Activated T-cell treated with anti-CD3 and anti-CD28 coated beads, Interleukin-2, amount 50 U/mL, for 4 hours (primary cell): ENCODE results near the gene CDH6. TPM values are rescaled to one million over a fixed set of nuclear protein-coding genes. Genes with fewer than 3 reads are reported as not detected.

Experiments
- ATAC-seq, 2 donors: fragments of 200-7000 bp; cut with Tn5 transposase; one replicate each; pipeline ENCODE4 v1.10.0; 2021
- DNase-seq: peaks from one replicate; pipeline ENCODE4 v3.0.0-alpha.2; 2020
- H3K27me3 Mint-ChIP-seq: one replicate; pipeline ENCODE4 v1.8.0; 2021; ENCODE audit warnings: low read depth, mixed read lengths
- H3K36me3 Mint-ChIP-seq: one replicate; pipeline ENCODE4 v1.8.0; 2022; ENCODE audit warnings: mixed read lengths; ENCODE audit not compliant: insufficient read depth
- H3K4me1 Mint-ChIP-seq: one replicate; pipeline ENCODE4 v1.8.0; 2021; ENCODE audit warnings: low read depth, mixed read lengths
- H3K4me3 Mint-ChIP-seq: one replicate; pipeline ENCODE4 v1.8.0; 2021; ENCODE audit warnings: mild to moderate bottlenecking, moderate library complexity, mixed read lengths
- H3K9me3 Mint-ChIP-seq: one replicate; pipeline ENCODE4 v1.8.0; 2021; ENCODE audit warnings: mixed read lengths
- total RNA-seq, 3 donors: library from RNA; stranded (reverse); gene quantifications; one replicate each; pipeline ENCODE4 v1.2.1, GENCODE V29; 2021

The CDH6 gene
- total RNA-seq, 3 donors from 2014 or later, result not detected

DNA sequence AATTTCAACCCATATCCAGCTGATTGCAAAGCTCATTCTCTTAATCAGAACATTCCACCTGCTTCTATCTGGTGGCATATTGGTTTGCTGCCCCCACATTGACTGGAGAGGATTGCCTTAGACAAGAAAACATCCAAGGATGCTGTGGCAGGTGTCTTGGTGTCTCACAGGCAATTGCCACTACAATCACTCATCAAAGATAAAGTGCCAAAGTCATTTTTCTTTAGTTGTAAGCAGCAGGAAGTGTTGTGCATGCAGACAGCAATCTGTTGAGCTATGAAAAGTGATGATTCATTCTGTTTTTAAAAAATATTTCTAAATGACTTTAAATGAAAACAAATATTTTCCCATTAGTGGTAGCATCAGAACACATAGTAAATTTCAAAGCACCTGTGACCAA, 53.9 kb downstream of the CDH6 start:
- no peaks in the 10 kb centered on the region for H3K4me1 Mint-ChIP-seq
- no peak overlapping the region for H3K4me3 Mint-ChIP-seq
- no peaks in the 10 kb centered on the region for H3K27me3 Mint-ChIP-seq
- DNase-seq (no peak), ATAC-seq (no peak)
- no peaks in the 10 kb centered on the region for H3K36me3 Mint-ChIP-seq
- H3K9me3 Mint-ChIP-seq, result no peaks in the 10 kb centered on the region

DNA sequence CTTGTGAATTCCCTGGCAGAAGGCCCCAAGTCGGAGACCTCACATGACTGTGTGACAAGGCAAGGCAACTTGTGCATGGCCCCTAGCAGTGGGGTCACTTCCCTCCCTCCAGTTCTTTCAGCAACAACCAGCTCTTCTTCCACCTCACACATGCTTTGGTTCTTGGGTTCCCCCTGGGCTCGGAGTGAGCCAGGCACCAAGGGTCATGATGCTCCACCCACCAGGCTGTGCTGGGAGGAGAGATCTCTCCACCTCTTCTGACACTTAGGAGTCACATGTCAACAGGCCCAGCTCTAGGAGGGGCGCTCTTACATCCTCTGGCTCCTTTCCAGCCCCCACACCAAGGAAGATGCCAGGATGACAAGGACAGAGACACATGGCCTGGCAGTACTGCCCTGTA, 56.7 kb downstream of the CDH6 start:
- no peak overlapping the region for H3K4me3 Mint-ChIP-seq
- H3K36me3 Mint-ChIP-seq, result no peaks in the 10 kb centered on the region
- no peak for DNase-seq
- H3K9me3 Mint-ChIP-seq, result peaks cover 3% of the 10 kb centered on the region
- ATAC-seq, result no peak
- no peaks in the 10 kb centered on the region for H3K4me1 Mint-ChIP-seq
- H3K27me3 Mint-ChIP-seq, result no peaks in the 10 kb centered on the region

DNA sequence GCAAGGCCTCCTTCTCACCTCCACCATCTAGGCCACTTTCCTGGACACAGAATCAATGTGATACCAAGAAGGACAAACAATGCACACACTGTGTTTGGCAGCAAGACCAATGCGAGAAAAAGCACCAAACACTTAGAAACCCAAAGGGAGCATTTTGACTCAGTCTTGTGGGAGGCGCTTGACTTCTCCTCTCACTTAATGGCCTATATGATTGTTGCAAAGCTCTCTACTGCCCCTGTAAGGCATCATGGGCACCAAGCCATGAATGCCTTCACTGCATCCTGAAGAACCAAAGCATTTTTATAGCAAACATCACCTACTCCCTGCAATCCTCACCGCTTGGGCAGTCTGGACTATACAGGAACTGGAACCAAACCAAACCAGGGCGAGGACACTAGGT, 57.5 kb downstream of the CDH6 start:
- ATAC-seq (no peak), DNase-seq (no peak)
- H3K36me3 Mint-ChIP-seq, result no peaks in the 10 kb centered on the region
- no peak overlapping the region for H3K4me3 Mint-ChIP-seq
- no peaks in the 10 kb centered on the region for H3K4me1 Mint-ChIP-seq
- peaks cover 3% of the 10 kb centered on the region for H3K9me3 Mint-ChIP-seq
- H3K27me3 Mint-ChIP-seq, result no peaks in the 10 kb centered on the region

DNA sequence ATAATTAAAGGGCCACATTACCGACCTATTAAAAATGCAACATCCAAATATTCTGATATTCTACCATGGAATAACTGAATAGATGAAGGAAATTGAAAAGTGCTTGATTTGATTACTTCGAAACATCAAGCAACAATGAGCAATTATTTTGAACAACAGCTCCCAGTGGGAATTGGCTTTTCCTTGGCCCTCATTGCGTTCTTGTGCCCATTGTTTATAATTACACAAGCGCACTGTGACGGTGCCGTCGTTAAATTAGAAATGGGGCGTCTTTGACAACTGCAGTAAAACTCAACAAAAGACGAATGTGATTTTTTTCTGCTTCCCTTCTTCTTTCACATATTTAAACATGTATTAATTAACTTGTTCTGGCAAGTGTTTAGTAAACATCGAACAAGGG, 61.6 kb downstream of the CDH6 start:
- H3K9me3 Mint-ChIP-seq, result peaks cover 3% of the 10 kb centered on the region

DNA sequence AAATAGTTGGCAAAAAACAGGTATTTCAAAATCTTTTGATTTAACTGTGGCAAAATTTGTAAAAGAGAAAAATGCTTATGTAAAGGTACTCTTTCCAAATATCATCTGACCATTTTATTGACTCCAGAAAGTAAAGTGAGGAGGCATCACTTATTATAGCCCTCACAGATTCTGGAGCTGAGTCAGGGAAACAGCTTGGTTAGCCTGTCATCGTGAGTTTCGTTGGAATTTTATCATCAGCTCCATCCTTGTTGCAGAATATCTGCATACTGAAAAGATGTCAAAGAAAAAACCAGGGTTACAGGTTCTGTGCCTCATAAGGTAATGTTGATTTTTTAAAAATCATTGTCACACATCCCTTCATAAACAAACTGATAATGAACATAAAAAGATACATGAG, 74.8 kb downstream of the CDH6 start:
- H3K27me3 Mint-ChIP-seq, result no peaks in the 10 kb centered on the region
- ATAC-seq (no peak), DNase-seq (no peak)
- no peaks in the 10 kb centered on the region for H3K9me3 Mint-ChIP-seq
- H3K4me1 Mint-ChIP-seq, result no peaks in the 10 kb centered on the region
- H3K36me3 Mint-ChIP-seq, result no peaks in the 10 kb centered on the region
- H3K4me3 Mint-ChIP-seq, result no peak overlapping the region

More for the DNA sequence above, 61.6 kb downstream of the CDH6 start:
- DNase-seq (no peak), ATAC-seq (no peak)
- H3K36me3 Mint-ChIP-seq, result no peaks in the 10 kb centered on the region
- H3K27me3 Mint-ChIP-seq, result no peaks in the 10 kb centered on the region
- H3K4me1 Mint-ChIP-seq, result no peaks in the 10 kb centered on the region
- H3K4me3 Mint-ChIP-seq, result no peak overlapping the region

DNA sequence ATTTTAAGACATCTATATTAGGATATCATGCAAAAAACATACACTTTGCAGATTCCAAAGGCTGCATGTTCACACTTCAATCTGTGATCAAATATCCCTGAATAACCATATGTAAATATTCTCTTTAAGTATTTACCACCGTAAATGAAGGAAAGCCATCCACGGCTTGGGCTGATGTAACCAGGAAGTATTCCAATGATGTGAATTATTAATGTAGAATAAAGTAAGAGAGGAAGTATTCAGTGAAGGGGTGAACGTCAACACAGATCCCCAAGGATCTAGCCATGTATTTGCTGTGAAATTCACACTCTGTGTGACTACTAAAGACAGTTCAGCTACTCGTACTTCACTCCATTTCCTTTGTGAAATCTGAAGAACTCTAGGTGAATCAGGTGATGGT, 75.2 kb downstream of the CDH6 start:
- Mint-ChIP-seq H3K27me3 (no peaks in the 10 kb centered on the region), H3K9me3 (no peaks in the 10 kb centered on the region), H3K4me3 (no peak overlapping the region), H3K4me1 (no peaks in the 10 kb centered on the region), H3K36me3 (no peaks in the 10 kb centered on the region)
- no peak for DNase-seq
- ATAC-seq, result no peak

DNA sequence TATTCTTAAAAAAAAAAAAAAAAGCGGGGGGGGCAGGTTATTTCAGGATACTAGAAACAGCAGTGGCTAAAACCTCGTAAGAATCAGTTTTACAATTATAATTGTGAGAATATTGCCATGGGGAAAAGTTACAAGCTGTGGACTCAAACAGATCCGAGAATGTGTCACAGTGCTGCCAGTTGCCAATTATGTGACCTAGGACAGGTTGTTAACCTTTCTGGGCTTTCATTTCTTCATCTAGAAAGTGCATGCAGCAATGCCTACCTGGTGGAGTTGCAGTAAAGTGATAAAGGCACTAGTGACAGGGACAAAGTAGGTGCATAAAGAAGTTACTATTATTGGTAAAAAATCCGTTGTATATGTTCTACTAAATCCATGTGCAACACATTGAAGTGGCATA, 75.8 kb downstream of the CDH6 start:
- no peak for DNase-seq
- H3K9me3 Mint-ChIP-seq, result no peaks in the 10 kb centered on the region
- ATAC-seq, result no peak
- no peaks in the 10 kb centered on the region for H3K36me3 Mint-ChIP-seq
- H3K4me1 Mint-ChIP-seq, result no peaks in the 10 kb centered on the region
- H3K27me3 Mint-ChIP-seq, result no peaks in the 10 kb centered on the region
- H3K4me3 Mint-ChIP-seq, result no peak overlapping the region

DNA sequence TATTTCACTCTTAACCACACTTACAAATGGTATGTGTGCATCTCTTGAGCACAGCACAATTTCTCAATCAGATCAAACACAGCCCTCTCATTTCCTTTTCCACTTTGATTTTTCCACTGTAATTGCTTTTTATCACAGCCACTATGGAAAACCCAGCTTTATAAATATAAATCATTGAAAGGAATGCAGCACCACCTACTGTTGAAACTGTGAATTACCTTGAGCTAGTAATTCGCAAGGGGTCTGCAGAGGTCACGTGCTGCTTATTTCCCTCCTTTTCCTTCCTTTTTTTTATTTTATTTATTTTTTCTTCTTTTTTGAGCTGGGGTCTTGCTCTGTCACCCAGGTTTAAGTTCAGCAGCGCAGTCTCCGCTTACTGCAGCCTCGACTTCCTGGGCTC, 76.9 kb downstream of the CDH6 start:
- no peaks in the 10 kb centered on the region for H3K9me3 Mint-ChIP-seq
- no peak overlapping the region for H3K4me3 Mint-ChIP-seq
- no peak for ATAC-seq
- no peak for DNase-seq
- no peaks in the 10 kb centered on the region for H3K27me3 Mint-ChIP-seq
- no peaks in the 10 kb centered on the region for H3K4me1 Mint-ChIP-seq
- no peaks in the 10 kb centered on the region for H3K36me3 Mint-ChIP-seq

DNA sequence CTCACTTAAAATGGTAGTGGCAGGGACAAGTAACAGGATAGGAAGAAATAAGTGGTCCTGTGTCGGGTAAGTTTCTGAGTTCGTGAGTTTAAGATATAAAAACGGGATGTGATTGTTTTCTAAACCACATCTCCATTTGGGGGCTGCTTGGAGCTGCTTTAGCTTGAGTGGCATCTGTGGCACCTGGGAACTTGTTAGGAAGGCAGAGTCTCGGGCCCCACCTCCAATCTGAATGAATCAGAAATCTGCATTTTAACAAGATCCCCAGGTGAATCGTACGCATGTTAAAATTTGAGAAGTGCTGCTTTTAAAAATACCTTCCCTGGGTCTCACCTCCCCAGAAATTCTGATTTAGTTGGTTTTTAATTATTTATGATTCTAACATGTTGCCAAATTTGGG, 78.1 kb downstream of the CDH6 start:
- H3K4me3 Mint-ChIP-seq, result no peak overlapping the region
- DNase-seq (no peak), ATAC-seq (no peak)
- no peaks in the 10 kb centered on the region for H3K4me1 Mint-ChIP-seq
- no peaks in the 10 kb centered on the region for H3K9me3 Mint-ChIP-seq
- H3K36me3 Mint-ChIP-seq, result no peaks in the 10 kb centered on the region
- no peaks in the 10 kb centered on the region for H3K27me3 Mint-ChIP-seq

DNA sequence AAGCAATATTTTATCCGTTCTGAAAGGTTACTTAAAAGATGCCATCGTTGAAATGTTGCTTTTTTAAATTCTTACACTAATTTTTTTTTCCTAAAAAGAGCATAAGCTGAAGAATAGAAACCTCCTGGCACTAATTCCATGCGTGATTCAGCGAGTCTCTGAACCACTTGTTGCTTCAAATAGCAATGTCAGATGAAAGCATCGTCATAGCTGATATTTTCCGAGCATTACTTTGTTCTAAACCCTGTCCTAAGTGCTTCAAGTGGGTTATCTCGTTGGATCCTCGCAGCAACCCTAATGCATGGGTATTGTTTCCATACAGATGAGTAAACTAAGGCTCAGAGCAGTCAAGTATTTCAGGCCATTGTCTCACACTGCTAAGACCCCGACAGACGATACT, 79.7 kb downstream of the CDH6 start:
- Mint-ChIP-seq H3K9me3 (no peaks in the 10 kb centered on the region), H3K4me3 (no peak overlapping the region), H3K4me1 (no peaks in the 10 kb centered on the region), H3K36me3 (no peaks in the 10 kb centered on the region), H3K27me3 (no peaks in the 10 kb centered on the region)
- ATAC-seq (no peak), DNase-seq (no peak)

DNA sequence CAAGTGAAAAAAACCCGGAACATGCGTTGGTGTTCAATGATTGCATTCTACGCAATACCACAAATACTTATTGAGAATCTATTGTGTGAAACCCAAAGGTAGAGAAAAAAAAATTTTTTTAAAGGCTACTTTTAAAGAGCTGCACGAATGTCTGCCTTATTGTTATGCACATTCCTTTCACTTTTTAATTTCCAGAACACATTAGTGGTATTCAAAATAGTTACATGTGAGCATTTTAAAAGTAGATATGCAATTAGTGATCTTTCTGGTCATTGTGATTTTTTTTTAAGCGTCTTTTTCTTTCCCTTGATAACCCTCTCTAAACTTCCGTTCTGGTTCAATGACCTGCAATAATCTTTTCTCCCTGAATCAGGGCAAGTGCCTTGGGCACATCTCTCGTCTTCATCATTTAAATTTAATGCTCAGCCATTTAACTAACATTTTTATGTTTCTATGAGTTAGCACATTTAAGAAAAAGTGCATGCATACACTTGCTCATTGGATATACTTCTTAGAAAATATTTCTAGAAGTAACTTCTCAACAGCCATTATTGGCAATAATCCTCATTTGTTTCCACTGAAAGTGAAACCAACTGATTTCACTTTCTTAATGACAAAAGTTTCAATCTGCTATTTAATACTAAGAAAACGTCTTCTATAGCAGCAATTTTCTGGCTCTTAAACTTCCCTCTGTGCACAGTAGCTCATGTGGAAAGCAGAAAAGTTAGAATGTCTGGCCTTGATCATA, 80.3 kb downstream of the CDH6 start:
- Mint-ChIP-seq H3K9me3 (no peaks in the 10 kb centered on the region), H3K36me3 (no peaks in the 10 kb centered on the region), H3K4me3 (no peak overlapping the region), H3K27me3 (no peaks in the 10 kb centered on the region), H3K4me1 (no peaks in the 10 kb centered on the region)
- DNase-seq (no peak), ATAC-seq (no peak)

DNA sequence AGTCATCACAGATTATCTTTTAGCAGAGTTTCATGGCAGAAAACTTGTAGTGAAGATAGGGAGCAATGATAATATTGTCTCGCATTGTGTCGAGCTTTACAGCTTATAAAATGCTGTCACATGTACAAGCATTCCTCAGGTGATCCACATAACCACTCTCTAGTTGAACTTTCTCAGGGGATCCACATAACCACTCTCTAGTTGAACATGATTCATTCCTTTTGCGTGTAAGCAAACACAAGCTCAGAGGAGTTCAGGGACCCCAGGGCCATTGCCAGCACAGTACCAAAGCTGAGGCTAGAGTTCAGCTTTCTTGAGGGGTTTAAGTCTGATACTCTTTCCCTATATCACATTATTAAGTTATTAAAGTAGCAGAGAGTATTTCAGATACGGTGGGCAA, 86.7 kb downstream of the CDH6 start:
- no peaks in the 10 kb centered on the region for H3K4me1 Mint-ChIP-seq
- no peaks in the 10 kb centered on the region for H3K9me3 Mint-ChIP-seq
- no peak for ATAC-seq
- no peak overlapping the region for H3K4me3 Mint-ChIP-seq
- DNase-seq, result no peak
- H3K36me3 Mint-ChIP-seq, result no peaks in the 10 kb centered on the region
- no peaks in the 10 kb centered on the region for H3K27me3 Mint-ChIP-seq

DNA sequence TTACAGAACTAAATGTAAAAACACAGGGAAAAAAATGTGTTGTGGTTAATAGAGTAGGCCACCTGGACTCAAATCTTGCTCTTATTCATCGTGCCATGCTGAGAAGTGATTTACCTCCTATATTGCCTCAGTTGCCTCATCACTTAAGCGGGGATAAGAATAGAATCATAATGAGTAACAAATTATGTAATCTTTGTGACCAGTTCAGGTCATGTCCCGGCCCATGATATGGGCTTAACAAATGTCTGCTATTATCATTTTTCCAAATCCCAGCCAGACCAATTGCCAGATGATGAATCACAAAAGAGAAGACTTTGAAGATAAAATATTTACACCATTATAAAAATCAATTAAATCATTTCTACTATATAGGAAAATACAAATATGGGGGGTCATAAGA, 89.8 kb downstream of the CDH6 start:
- Mint-ChIP-seq H3K36me3 (no peaks in the 10 kb centered on the region), H3K9me3 (no peaks in the 10 kb centered on the region), H3K27me3 (no peaks in the 10 kb centered on the region), H3K4me1 (no peaks in the 10 kb centered on the region), H3K4me3 (no peak overlapping the region)
- ATAC-seq, result no peak
- DNase-seq, result no peak

DNA sequence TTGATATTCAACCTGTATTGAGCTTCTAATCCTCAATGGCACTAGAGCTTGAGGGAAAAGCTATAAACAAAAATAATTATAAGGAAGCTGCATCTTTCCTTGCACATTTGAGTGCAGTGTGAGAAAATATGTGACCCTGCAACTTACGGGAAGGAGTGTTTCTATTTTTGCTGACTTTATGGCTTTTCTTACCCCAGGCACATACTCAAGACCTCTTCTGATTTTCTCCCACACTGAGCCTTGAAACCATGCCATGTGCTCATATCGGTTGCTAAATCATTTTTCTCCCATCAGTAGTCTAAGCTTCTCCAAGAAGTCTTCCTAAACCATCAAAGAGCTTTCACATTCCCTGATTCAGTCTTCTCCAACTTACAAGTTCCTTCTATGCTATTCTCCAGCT, 91.5 kb downstream of the CDH6 start:
- ATAC-seq (no peak), DNase-seq (no peak)
- H3K4me1 Mint-ChIP-seq, result no peaks in the 10 kb centered on the region
- no peak overlapping the region for H3K4me3 Mint-ChIP-seq
- no peaks in the 10 kb centered on the region for H3K27me3 Mint-ChIP-seq
- no peaks in the 10 kb centered on the region for H3K9me3 Mint-ChIP-seq
- no peaks in the 10 kb centered on the region for H3K36me3 Mint-ChIP-seq

DNA sequence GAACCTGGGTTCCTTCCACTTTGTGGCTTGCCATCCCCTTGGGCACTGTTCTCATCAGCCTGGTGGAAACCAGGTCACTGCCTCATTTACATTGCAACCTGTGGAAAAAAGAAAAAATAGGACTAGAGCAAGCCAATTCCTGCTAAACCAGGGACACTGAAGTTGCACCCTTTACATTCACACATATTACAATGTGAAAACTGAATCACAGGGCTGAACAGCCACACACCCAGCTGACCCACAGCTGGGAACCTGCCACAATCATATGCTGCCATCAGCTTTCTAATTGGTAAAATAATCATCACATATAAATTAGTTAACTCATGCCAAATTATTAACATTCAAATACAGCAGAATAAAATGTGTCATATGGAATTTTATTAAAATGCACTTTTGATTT, 94.5 kb downstream of the CDH6 start:
- ATAC-seq, result no peak
- DNase-seq, result no peak
- Mint-ChIP-seq H3K4me3 (no peak overlapping the region), H3K4me1 (no peaks in the 10 kb centered on the region), H3K9me3 (no peaks in the 10 kb centered on the region), H3K27me3 (no peaks in the 10 kb centered on the region), H3K36me3 (no peaks in the 10 kb centered on the region)

DNA sequence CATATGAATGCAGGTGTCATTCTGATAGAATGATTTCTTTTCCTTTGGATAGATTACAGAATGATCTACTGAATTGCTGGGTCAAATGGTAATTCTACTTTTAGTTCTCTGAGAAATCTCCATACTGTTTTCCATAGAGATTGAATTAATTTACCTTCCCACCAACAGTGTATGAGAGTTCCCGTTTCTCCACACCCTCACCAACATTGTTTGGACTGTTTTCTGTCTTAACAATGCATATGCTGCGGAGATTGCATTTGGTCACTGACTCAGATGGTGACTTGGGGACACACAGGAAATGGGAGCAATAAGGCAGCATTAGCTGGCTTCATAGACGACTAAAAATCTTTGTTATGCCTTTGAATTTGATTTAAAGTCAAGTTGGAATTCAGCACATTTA, 95.9 kb downstream of the CDH6 start:
- no peaks in the 10 kb centered on the region for H3K9me3 Mint-ChIP-seq
- DNase-seq, result no peak
- no peaks in the 10 kb centered on the region for H3K27me3 Mint-ChIP-seq
- no peaks in the 10 kb centered on the region for H3K36me3 Mint-ChIP-seq
- H3K4me1 Mint-ChIP-seq, result no peaks in the 10 kb centered on the region
- no peak overlapping the region for H3K4me3 Mint-ChIP-seq
- no peak for ATAC-seq
